ENCODE results near the gene ZBTB33.

ZBTB33 gene, protein sequence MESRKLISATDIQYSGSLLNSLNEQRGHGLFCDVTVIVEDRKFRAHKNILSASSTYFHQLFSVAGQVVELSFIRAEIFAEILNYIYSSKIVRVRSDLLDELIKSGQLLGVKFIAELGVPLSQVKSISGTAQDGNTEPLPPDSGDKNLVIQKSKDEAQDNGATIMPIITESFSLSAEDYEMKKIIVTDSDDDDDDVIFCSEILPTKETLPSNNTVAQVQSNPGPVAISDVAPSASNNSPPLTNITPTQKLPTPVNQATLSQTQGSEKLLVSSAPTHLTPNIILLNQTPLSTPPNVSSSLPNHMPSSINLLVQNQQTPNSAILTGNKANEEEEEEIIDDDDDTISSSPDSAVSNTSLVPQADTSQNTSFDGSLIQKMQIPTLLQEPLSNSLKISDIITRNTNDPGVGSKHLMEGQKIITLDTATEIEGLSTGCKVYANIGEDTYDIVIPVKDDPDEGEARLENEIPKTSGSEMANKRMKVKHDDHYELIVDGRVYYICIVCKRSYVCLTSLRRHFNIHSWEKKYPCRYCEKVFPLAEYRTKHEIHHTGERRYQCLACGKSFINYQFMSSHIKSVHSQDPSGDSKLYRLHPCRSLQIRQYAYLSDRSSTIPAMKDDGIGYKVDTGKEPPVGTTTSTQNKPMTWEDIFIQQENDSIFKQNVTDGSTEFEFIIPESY

DNA sequence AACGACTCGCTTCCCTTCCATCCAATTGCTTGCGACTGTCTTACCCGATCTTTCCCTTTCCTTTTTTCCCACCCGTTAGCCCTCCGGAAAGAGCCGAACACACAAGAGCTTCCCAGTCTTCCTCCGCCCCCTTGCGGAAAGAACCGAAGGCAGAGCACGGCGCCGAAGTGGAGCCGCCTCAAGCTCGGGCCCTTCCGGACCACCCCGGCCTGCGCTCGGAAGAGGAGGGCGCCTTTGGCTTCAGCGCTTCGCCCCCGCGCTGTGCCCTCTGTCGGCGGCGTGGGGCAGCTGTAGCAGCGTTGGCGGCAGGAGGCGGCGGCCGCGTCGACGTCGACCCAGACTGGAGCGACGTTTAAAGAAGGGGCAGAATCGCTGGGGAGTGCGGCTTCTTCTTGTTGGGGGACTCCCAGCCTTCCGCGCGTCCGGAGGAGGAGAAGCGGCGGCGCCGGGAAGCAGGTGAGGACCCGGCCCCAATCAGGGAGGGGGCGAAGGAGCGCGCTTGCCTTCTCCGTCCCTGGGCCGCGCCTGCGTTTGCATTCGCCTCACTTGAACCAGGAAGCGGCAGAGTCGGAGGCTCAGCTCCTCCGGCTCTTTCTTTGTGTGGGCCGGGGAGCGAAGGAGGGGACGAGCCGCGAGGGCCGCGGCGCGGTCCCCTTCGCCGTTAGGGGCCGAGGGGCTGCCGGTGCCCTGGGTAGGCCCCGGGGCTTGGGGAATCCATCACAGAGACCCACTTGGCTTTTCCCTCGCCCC, at the start of gene ZBTB33:
TSS of gene ZBTB33 (plus strand) at position 291 of the 750 bp plus-strand sequence. CDS start 2,604 bp downstream, outside the sequence.
- peak; percentile 93 for DNase-seq (ENCODE audit: low read depth)

DNA sequence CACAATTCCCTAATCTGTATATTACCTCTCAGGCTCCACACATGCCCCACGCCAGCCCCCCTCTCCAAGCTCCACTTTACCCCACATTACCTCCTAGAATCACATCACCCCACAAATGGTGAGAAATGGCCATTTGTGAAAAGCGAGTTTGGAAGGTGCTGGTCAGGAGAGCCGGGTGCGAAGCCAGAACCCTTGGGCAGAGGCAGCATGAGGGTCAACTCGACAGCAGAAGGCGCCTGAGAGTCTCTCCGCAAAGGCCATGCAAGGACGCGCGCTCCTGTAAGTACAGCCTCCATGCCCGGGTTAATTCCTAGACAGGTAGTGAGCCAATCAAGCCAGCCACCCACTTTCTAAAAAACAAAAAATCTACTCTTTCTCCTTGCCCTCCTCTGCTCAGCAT, 49.8 kb upstream of the ZBTB33 start:
- DNase-seq (ENCODE audit: low read depth): no peak

DNA sequence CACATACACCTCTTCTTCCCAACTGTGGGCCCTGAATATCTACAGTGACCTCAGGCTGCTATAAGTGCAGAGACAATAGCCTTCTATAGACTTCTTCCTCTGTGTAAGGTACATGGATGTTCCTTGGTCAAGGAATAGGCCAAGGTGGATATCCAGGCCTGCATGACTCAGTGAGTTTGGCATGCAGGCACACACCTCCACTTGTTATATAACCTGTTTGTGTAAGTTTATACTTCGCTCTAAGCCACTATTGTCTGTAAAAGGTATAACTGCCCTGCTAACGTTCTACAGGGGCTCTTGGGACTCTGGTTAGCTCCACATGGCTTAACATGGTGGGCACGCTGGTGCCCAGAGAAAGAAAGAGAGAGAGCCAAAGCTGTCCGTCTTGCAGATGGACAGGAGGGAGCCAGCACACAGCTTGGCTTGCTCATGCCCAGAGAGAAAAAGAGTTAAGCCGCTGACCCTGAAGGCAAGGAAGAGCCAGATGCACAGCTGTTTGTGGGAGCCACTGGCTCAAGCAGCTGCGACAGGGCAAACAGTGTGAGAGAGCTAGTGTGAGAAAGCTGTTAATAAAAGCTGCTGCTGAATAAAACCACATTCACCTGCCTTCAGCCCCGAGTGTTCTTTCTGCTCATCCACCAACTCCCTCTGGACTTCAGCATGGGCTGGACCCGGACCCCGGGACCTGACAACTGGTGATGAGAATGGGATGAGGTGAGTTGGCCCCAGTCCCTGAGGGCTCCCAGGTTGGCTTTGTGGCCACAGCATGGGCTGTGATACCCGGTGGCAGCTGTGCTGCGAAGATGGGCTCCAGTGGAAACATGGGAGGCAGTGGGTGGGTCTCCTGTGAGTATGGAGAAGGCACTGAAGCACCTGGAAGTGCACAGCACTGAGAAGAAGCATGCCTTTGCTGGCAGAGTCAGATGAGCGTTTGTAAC, 44.5 kb upstream of the ZBTB33 start:
- DNase-seq (ENCODE audit: low read depth): no peak

DNA sequence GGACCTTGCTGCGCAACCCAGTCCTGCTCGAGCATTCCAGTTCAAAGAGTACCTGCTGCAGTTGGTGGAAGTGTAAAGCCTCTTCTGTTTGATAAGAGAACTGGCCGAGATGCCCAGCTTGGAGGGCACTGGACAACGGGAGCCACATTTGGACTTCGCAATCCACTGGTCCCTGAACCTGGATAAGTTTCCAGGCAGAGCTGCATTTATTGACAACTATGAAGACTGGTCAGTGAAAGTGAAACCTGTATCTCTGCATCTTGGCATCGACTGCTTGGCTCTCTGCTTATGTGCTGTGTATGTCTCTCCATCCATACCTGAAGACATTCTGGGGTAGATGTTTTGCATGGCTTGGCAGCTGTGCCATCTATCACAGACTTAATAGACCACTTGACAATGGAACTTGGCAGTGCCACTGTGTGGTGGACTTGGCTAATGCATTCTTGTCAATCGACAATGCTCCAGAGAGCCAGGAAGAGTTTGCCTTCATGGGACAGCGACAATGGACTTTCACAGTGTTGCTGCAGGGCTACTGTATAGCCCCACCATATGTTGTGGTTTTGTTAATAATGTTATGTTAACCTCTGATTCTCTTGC, 43.5 kb upstream of the ZBTB33 start:
- DNase-seq (ENCODE audit: low read depth): no peak

DNA sequence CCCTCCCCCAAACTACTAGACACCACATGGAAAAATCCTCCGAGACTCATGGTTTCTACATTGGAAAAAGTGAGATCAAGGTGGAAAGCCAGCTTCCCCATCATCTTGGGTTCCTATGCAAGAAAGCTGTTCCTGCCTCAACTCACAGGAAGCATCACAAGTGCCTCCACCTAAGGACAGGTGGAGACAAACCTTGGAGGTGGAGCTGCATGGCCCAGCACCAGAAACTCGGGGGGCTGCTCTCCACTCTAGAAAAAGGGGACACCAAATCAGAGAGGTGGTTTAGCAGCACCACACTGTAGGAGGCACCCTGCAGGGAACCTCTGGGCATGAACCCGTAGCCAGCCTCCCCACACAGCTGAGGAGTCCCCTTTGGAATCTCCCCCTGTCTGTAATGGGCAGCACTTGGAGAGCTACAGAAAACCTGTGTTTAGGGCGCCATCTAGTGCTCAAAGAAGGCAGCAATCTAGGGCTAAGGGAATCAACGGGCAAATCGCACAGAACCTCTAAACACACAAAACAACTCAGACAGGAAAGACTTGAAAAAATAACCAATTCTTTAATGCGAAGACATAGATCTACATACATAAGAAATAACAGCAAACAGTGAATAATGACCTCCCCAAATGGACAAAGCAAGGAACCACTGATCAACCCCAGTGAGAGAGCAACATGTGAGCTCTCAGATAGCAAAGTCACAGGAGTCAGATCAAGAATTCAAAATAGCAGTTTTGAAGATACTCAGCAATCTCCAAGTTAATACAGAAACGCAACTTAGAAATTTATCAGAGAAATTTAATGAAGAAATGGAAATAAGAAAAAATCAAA, 37.0 kb upstream of the ZBTB33 start:
- DNase-seq (ENCODE audit: low read depth): peak; percentile 33

DNA sequence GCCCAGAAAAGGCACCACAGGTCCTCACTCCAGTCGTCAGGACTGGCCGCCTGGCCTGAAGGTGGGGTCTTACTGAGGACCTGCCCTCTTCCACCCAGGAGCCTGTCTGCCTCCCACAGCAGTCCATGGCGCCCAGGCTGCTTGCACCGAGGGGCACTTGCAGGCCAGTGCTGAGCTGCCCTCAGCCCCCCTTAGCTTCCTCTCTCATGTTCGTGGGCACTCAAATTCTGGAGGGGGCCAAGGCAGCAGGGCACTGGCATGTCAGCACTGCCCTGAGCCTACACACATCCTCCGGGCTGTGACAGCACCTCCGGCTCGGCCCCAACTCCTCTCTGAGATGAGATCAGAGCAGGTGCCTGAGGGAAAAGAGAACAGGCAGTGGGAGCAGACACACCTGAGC, 27.2 kb upstream of the ZBTB33 start:
- DNase-seq (ENCODE audit: low read depth): no peak

DNA sequence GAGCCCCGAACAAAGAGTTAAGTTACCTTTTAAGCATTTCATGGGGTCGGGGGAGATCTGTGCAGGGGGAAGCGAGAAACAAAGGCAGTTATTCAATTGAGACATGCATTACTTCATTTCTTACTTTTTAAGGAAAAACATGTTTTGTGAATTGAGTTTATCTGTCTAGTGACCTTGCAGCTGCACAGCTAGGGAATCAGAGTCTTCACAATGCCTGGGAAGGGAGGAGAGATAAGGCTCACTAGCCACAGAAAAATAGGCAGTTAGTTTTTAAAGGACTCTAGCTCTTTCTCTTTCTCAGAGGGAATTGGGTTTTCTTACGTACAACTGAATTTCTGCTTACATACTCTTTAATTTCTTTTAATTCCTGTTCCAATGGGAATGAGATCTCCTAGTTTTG, 26.2 kb upstream of the ZBTB33 start:
- DNase-seq (ENCODE audit: low read depth): no peak

DNA sequence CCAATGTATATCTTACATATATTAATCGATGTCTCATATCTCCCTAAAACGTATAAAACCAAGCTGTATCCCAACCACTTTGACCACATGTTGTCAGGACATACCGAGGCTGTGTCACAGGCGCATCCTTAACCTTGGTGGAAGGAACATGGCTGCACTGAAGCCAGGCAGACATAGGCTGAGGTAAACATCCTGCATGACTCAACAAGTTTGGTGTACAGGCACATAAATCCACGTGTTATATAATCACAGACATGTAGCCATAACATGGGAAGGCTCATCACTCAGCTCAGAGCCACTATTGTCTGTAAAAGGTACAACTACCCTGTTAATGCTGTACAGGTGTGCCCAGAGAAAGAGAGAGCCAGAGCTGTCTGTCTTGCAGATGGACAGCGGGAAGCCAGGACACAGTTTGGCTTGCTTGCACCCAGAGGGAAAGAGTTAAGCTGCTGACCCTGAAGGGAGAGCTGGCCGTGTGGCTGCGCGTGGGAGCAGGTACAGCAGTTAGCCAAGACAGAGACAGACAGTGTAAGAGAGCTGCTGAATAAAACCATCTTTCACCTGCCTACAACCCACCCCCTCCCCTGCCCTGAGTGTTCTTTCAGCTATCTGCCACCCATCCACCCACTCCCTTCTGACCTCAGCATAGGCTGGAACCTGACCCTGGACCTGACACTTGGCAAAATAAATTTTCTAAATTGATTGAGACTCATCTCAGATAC, 22.3 kb upstream of the ZBTB33 start:
- DNase-seq (ENCODE audit: low read depth): no peak

DNA sequence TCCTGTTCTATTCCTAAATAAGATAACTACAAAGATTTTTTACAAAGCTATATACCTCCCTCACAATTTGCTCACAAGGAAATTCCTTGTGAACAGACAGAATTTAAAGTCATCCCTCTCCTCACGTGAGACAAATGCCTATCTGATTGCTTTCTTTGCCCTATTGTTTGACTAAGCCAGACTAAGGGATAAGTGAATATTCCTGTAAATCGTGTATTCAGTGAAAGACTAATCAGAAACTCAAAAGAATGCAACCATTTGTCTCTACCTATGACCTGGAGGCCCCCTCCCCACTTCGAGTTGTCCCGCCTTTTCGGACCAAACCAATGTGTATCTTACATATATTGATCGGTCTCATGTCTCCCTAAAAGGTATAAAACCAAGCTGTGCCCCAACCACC, 15.3 kb upstream of the ZBTB33 start:
- no peak for DNase-seq (ENCODE audit: low read depth)

DNA sequence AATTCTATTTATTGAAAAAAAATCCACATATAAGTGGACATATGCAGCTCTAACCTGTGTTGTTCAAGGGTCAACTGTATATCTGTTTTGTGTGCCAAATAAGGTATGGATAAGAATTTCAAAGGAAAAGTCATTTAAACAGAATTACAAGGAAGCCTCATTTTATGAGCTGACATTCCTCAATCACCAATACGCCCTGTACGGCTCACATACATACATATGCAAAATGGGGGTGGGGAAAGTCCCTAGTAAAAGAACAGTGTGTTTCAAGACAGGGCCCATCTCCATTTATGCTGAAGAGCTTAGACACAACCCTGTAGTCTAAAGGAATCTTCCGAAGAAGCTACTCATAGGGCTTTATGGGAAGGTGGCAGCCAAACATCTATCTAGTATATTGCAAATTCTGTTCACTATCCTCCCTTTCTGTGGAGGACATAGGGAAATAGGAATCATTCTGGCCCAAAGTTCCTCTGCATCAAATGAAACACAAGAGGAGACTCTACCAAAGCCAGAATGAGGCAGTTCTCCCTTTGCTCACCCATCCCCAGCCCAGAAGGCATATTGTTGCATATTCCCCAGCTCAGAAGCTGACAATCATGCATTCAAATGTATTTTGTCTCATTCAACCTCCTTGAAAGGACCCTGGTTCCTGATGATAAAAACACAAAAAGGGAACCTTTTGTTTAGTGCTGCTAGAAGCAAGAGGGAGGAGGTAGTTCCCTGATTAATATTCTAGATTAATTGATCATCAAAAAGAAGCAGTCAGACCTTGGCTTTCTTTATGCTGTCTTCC, 13.7 kb upstream of the ZBTB33 start:
- DNase-seq (ENCODE audit: low read depth): no peak

DNA sequence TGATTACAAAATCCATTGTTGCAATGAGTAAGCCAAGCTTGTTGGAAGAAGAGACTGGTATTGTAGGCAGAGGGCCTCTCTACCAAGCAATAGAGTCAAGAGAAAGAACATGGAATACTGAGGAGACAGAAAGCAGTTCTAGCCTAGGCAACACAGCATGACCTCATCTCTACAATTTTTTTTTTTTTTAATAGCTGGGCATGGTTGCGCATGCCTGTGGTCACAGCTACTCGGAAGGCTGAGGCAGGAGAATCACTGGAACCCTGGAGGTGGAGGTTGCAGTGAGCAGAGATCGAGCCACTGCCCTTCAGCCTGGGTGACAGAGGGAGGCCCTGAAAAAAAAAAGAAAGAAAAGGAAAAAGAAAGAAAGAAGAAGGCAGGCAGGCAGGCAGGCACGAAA, 11.7 kb upstream of the ZBTB33 start:
- no peak for DNase-seq (ENCODE audit: low read depth)

DNA sequence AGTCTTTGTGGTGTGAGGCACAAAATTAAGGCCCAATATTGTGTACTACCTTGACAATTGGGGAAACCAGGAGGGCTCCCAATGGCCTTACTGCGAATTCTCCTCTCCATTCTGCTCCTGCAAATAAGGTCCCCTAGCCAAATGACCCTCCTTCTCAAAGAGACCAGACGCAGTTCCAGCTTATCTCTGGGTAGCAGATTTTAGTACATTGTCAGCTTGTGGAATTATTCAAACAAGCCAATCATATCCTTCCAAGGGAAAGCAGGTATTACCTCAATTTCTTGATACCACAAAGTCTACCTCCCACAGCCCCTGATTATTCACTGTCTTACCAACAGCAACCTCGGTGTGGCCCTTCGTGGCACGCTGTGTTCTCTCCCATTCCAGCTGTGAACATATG, 7.8 kb upstream of the ZBTB33 start:
- no peak for DNase-seq (ENCODE audit: low read depth)

DNA sequence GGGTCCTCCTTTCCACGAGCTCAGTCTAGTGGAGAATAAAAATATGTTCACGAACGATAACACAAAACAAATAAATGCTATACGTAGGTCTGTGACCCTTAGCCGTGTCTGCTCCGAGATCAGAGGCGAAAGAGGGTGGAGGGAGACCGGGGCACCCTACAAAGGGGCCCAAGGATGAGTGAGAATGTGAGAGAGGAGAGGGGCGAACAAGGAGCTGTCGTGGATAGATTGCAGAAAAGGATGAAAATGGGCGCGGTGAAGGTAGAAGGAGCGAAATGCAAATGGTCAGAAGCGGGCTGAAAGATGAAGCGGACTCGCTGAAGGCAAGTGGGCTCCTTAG, 6.2 kb upstream of the ZBTB33 start:
- DNase-seq (ENCODE audit: low read depth): no peak

DNA sequence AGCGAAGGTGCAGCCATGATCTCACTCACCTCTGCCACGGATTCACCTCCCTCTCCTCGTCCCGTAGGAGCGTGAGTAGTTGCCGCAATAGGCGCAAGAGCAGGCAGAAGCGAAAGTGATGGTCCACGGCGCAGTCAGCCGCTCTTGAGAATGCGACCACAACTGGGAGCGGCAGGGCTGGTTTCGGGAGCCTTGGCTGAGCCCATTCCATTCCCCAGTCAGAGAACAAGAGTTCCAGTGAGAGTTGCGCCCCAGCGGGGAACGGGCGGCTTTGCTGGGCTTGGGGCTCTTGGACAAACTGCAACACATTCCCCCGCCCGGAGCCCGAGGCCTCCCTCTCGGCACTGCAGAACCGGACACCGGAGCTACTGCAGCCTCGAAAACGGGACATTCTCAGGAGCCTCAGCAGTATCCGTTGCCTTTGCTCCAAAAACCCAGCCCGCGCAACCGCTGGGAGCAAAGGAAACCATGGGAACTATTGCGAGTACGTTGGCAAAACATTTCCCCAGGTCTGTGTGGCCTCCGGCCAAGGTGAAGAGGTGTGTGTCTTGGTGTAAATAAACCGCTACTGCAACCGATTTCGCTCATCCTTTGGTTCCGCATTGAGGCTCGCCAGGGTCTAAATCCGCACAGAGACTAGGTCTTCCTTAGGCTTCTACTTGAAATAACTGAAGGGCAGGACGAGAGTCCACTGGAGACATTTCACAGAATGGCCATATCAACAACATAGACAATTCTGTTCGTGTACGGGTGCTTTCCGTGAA, 5.7 kb upstream of the ZBTB33 start:
- peak; percentile 85 for DNase-seq (ENCODE audit: low read depth)

DNA sequence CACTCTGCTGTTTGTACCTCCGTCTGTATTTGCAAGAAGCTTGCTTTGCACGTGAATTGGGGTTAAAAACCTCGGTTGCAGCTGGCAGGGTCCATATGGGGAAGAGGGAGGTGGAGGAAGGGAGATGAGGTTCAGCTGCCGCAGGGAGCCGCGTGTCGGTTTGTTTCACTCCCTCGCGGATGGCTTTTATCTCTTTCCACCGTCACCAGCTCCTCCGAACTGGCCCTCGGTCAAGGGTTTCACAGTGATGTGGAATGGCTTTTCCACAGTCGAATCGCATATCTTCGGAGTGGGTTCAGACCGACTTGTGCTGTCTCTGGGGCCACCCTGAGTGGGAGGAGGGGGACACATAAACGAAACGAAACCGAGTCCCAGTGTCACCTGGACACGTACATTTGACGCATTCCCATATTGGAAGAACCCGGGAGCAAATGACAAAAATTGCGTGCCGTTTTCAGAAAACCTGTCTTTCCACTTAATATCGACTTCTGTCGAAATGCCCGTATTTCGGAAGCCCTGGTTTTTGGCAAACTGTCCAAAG, 929 bp downstream of the ZBTB33 start:
- DNase-seq (ENCODE audit: low read depth): peak; percentile 4

DNA sequence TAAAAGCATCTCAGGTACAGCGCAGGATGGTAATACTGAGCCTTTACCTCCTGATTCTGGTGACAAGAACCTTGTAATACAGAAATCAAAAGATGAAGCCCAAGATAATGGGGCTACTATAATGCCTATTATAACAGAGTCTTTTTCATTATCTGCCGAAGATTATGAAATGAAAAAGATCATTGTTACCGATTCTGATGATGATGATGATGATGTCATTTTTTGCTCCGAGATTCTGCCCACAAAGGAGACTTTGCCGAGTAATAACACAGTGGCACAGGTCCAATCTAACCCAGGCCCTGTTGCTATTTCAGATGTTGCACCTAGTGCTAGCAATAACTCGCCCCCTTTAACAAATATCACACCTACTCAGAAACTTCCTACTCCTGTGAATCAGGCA, 3.2 kb downstream of the ZBTB33 start:
- no peak for DNase-seq (ENCODE audit: low read depth)

DNA sequence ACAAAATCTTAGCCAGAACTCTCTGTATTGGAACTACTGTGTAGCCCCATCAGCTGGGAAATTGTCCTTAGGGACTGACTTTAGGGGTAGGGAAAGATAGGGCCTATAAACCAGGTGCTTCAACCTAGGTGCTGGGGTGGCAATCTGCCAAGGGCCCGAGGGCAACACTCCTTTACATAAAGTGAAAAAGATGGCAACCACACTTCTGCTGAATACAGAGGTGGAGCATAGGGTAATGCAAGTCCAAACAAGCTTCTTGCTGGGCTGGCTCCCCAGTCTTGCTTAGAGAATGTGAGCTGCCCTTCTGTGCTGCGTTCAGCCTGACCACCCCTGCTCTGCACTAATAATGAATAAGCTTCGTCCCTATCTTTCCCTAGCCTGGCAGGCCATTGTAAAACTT, 9.8 kb downstream of the ZBTB33 start:
- no peak for DNase-seq (ENCODE audit: low read depth)

All from fibroblast of gingiva (primary cell).